ENCODE results near the gene SPACA7. TPM values are rescaled to one million over a fixed set of nuclear protein-coding genes. Genes with fewer than 3 reads are reported as not detected.

SPACA7 gene
- total and polyA plus RNA-seq, 10 of the 15 experiments (the other 5 are each of a cell fraction or from before 2014, with no cell fraction given), result not detected

DNA sequence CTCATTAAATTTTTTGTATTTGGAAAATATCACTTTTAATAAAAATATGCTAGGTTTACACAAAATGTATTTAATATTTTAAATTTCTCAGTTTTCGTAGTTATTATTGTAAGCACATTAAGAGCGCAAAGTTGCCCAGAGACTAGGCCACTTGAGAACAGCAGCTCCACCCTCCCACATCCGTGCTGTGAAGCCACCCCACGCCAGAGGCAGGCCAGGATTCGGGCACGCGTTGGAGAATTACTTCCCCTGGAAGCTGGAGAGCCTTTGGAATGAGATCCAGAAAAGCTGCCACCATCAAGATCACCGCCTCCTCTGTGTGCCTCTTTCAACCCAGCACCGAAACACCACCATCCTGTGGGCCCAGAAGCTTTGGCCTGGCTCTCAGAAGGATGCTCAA is 41.0 kb upstream of the SPACA7 start:
- Histone ChIP-seq H3K27me3 (replicated peaks in 1 of 2; ENCODE audit: control insufficient read depth in 2 of 2, insufficient read depth in 2 of 2, low read length in 1 of 2) (no peaks in the 10 kb centered on the region), H2AFZ (ENCODE audit: control insufficient read depth, low read depth, low read length) (no peak overlapping the region), H3K9ac (ENCODE audit: control insufficient read depth, insufficient read depth, low read length) (no peak overlapping the region), H3K36me3 (ENCODE audit: control insufficient read depth in 2 of 2, insufficient read depth in 2 of 2, low read length in 1 of 2) (no peaks in the 10 kb centered on the region), H3K4me1 (ENCODE audit: control insufficient read depth, insufficient read depth, low read length) (no peaks in the 10 kb centered on the region), H3K4me2 (ENCODE audit: control insufficient read depth, insufficient read depth) (no peak overlapping the region), H3K4me3 (no peak overlapping the region), H3K27ac (ENCODE audit: control insufficient read depth, insufficient read depth) (no peak overlapping the region), H3K79me2 (ENCODE audit: control insufficient read depth, insufficient read depth, low read length) (no peaks in the 10 kb centered on the region), H4K20me1 (ENCODE audit: control insufficient read depth, insufficient read depth) (no peaks in the 10 kb centered on the region), H3K9me3 (replicated peaks; ENCODE audit: control insufficient read depth, insufficient read depth, low read length) (no peaks in the 10 kb centered on the region; the same call in 2 of the 3 replicates)
- ChIA-PET POLR2A (no interaction called here), RAD21 (ENCODE audit: unreplicated experiment) (no interaction called here), CTCF (no interaction called here), SMC1A (ENCODE audit: uncharacterized antibody, unreplicated experiment) (no interaction called here)
- ATAC-seq (no peak), DNase-seq (ENCODE audit: low read depth, low spot score) (no peak), FAIRE-seq (no peak)
- WGBS (ENCODE audit: insufficient coverage, insufficient replicate concordance, low lambda C conversion rate, missing lambda C conversion rate), result 32% methylated on average over 9 of the region's 9 CpGs
- in situ Hi-C loops (cut with MboI), result no loop called here
- no peak for TF ChIP-seq CBFB (IDR thresholded peaks at IDR 0.05; ENCODE audit: low read depth)
- TF ChIP-seq NKRF (conservative IDR thresholded peaks at IDR 0.05), result no peak
- TF ChIP-seq FOXM1 (IDR thresholded peaks at IDR 0.05; ENCODE audit: low read depth, low read length), result no peak
- TF ChIP-seq ZNF384 (IDR thresholded peaks at IDR 0.05; ENCODE audit: borderline replicate concordance, low read depth, low read length), result no peak
- no peak for TF ChIP-seq CUX1 (IDR thresholded peaks at IDR 0.05; ENCODE audit: insufficient replicate concordance, low read depth, low read length)
- no peak for TF ChIP-seq POLR2AphosphoS2 (IDR thresholded peaks at IDR 0.05; ENCODE audit: low read depth, low read length)
- TF ChIP-seq ZZZ3 (IDR thresholded peaks at IDR 0.05; ENCODE audit: control insufficient read depth, insufficient read length, low read depth), result no peak
- TF ChIP-seq POU2F2 (IDR thresholded peaks at IDR 0.05; ENCODE audit: borderline replicate concordance, low read depth, low read length), result no peak
- no peak for TF ChIP-seq USF2 (IDR thresholded peaks at IDR 0.05; ENCODE audit: borderline replicate concordance, low read depth, low read length)
- TF ChIP-seq NBN (IDR thresholded peaks at IDR 0.05), result no peak
- intact Hi-C loops (cut with micrococcal nuclease; ENCODE audit: unreplicated experiment), result no loop called here
- no TSS peak for BruUV-seq (replicated peaks)
